K562 (cell line): Measurements from ENCODE around the gene PDE4A. TPM values are rescaled to one million over a fixed set of nuclear protein-coding genes. Genes with fewer than 3 reads are reported as not detected.

Experiments used
- AFF1 ChIP-seq, 2 experiments: fragments of 450-650 bp; IDR thresholded peaks; 2 replicates each; pipeline ENCODE4 v1.6.1; 2018; ENCODE audit warnings: mild to moderate bottlenecking in 2 of 2, low read depth in 1 of 2; ENCODE audit not compliant: partially characterized antibody in 2 of 2
- BDP1 ChIP-seq: IDR thresholded peaks from 3 replicates; pipeline ENCODE4 v1.6.1; 2011; ENCODE audit not compliant: insufficient read length, insufficient read depth
- EP400 ChIP-seq: fragments of 450-650 bp; IDR thresholded peaks from 2 replicates; pipeline ENCODE4 v1.6.1; 2017; ENCODE audit warnings: antibody characterized with exemption, mild to moderate bottlenecking, moderate library complexity
- ETV1 ChIP-seq: fragments of 450-650 bp; conservative IDR thresholded peaks from 2 replicates; pipeline ENCODE4 v1.6.1; 2016; ENCODE audit warnings: missing genetic modification characterization, control low read depth, low read depth, missing compliant biosample characterization
- FIP1L1 ChIP-seq: fragments of 200-400 bp; formaldehyde crosslinking; IDR thresholded peaks from 2 replicates; pipeline ENCODE4 v1.6.1; 2018; ENCODE audit warnings: mild to moderate bottlenecking, low read depth, low read length; ENCODE audit not compliant: poor library complexity, severe bottlenecking
- FOXA1 ChIP-seq: fragments of 450-650 bp; IDR thresholded peaks from 2 replicates; pipeline ENCODE4 v1.6.1; 2016; ENCODE audit warnings: mild to moderate bottlenecking, borderline replicate concordance
- FOXK1 ChIP-seq: sonication (generic); formaldehyde crosslinking; IDR thresholded peaks from 2 replicates; pipeline ENCODE4 v1.8.0; 2022; ENCODE audit warnings: missing genetic modification reagents, mild to moderate bottlenecking, borderline replicate concordance
- GTF3C2 ChIP-seq: IDR thresholded peaks from 3 replicates; pipeline ENCODE4 v1.6.1; 2011; ENCODE audit warnings: borderline replicate concordance, mild to moderate bottlenecking, moderate library complexity; ENCODE audit not compliant: insufficient read length; ENCODE audit errors: extremely low read depth
- HMGN3 ChIP-seq: IDR thresholded peaks from 2 replicates; pipeline ENCODE4 v1.6.1; 2011; ENCODE audit warnings: borderline replicate concordance, low read depth, mild to moderate bottlenecking, mixed read lengths, low read length; ENCODE audit not compliant: insufficient read length; ENCODE audit errors: extremely low read depth
- HNRNPLL ChIP-seq: fragments of 200-400 bp; formaldehyde crosslinking; IDR thresholded peaks from 2 replicates; pipeline ENCODE4 v1.6.1; 2017; ENCODE audit warnings: low read length, low read depth, mild to moderate bottlenecking; ENCODE audit not compliant: poor library complexity, severe bottlenecking
- KDM4B ChIP-seq, 2 experiments: fragments of 450-650 bp in 1 of 2; sonication (generic) in 1 of 2; IDR thresholded peaks; 2 replicates each; pipeline ENCODE4 v1.6.1; 2016 to 2017; ENCODE audit warnings: borderline replicate concordance in 2 of 2, antibody characterized with exemption in 1 of 2, low read depth in 1 of 2, mild to moderate bottlenecking in 1 of 2
- KLF13 ChIP-seq: fragments of 450-650 bp; IDR thresholded peaks from 2 replicates; pipeline ENCODE4 v1.6.1; 2016; ENCODE audit warnings: missing genetic modification characterization, low read depth, mild to moderate bottlenecking, missing compliant biosample characterization, moderate library complexity, borderline replicate concordance
- NFATC3 ChIP-seq: fragments of 450-650 bp; IDR thresholded peaks from 2 replicates; pipeline ENCODE4 v1.6.1; 2017; ENCODE audit warnings: mild to moderate bottlenecking
- PCBP2 ChIP-seq: fragments of 200-400 bp; formaldehyde crosslinking; IDR thresholded peaks from 2 replicates; pipeline ENCODE4 v1.6.1; 2018; ENCODE audit warnings: low read length, low read depth, mild to moderate bottlenecking, moderate library complexity; ENCODE audit not compliant: poor library complexity, severe bottlenecking
- PPARD ChIP-seq: fragments of 250-450 bp; sonication (Bioruptor Pico); IDR thresholded peaks from 2 replicates; pipeline ENCODE4 v1.8.0; 2022; ENCODE audit warnings: inconsistent platforms, mild to moderate bottlenecking, moderate library complexity
- PYGO2 ChIP-seq: fragments of 450-650 bp; IDR thresholded peaks from 2 replicates; pipeline ENCODE4 v1.6.1; 2016; ENCODE audit warnings: mild to moderate bottlenecking, missing genetic modification characterization, moderate library complexity, missing compliant biosample characterization
- TARDBP ChIP-seq: fragments of 450-650 bp; IDR thresholded peaks from 2 replicates; pipeline ENCODE4 v1.6.1; 2016
- TCF3 ChIP-seq: sonication (generic); formaldehyde crosslinking; IDR thresholded peaks from 2 replicates; pipeline ENCODE4 v1.4.0; 2020; ENCODE audit warnings: mild to moderate bottlenecking, missing genetic modification reagents
- TEAD2 ChIP-seq: fragments of 450-650 bp; IDR thresholded peaks from 2 replicates; pipeline ENCODE4 v1.6.1; 2016; ENCODE audit warnings: missing genetic modification characterization, control low read depth, missing compliant biosample characterization
- WHSC1 ChIP-seq: IDR thresholded peaks from one replicate; pipeline ENCODE4 v1.6.1; 2012; ENCODE audit warnings: low read length, control low read depth, inconsistent platforms
- ZNF24 ChIP-seq: fragments of 450-650 bp; IDR thresholded peaks from 2 replicates; pipeline ENCODE4 v1.6.1; 2016
- ZNF282 ChIP-seq: sonication (generic); formaldehyde crosslinking; IDR thresholded peaks from 2 replicates; pipeline ENCODE4 v1.8.1; 2023; ENCODE audit warnings: missing genetic modification reagents
- ZNF384 ChIP-seq: IDR thresholded peaks from 2 replicates; pipeline ENCODE4 v1.6.1; 2012; ENCODE audit warnings: low read depth, low read length, improper control_type of control experiment
- polyA plus RNA-seq, 8 experiments: library from polyadenylated mRNA; depleted of rRNA in 4 of 8; stranded (reverse) in 5 of 8; unstranded in 3 of 8; fragments of >200 nt; fragmentation: Nextera tagmentation in 2 of 8; fragmentation: Illumina TruSeq in 1 of 8; extraction: Ambion mirVana in 2 of 8; extraction: Trizol in 1 of 8; gene quantifications; 2 replicates each; pipeline versions ENCODE4 v1.2.1 to v1.2.3, GENCODE V29; 2011 to 2014; ENCODE audit warnings: inconsistent platforms in 1 of 8, missing spikeins in 1 of 8
- total RNA-seq, 7 experiments: library from RNA; depleted of rRNA in 6 of 7; stranded (reverse); fragments of >200 nt in 6 of 7; fragmentation: Illumina TruSeq in 2 of 7; extraction: Trizol in 2 of 7; gene quantifications; 2 replicates each; pipeline versions ENCODE4 v1.2.1 to v1.2.3, GENCODE V29; 2011 to 2021; ENCODE audit warnings: low replicate concordance in 1 of 7

PDE4A gene
- total and polyA plus RNA-seq, 9 of the 15 experiments (the other 6 are each of a cell fraction or from before 2014, with no cell fraction given): 0.66 to 26.9 (median 4.6) TPM

- TF ChIP-seq NFATC3 (no peak), FOXK1 (CRISPR knock-in tag) (no peak), ZNF384 (peak; percentile 79), EP400 (no peak), FOXA1 (no peak), PYGO2 (tag) (no peak), WHSC1 (no peak), KLF13 (no peak), TEAD2 (no peak), TARDBP (no peak), ETV1 (tag) (0 out of 2 replicates have a peak, but pooled peaks have one; percentile 25), HNRNPLL (no peak), TCF3 (no peak), GTF3C2 (no peak), BDP1 (no peak), PCBP2 (no peak), HMGN3 (no peak), ZNF282 (CRISPR knock-in tag) (no peak), KDM4B (IDR thresholded peaks at IDR 0.05; ENCODE audit: borderline replicate concordance in 2 of 2, low read depth in 1 of 2) (no peak), PPARD (CRISPR knock-in tag) (no peak), FIP1L1 (peak; percentile 6), ZNF24 (no peak), AFF1 (IDR thresholded peaks at IDR 0.05; ENCODE audit: low read depth in 1 of 2, partially characterized antibody in 2 of 2) (no peak)
These were observed 97.6 kb downstream of the PDE4A start (continued) for GRCh38 chr19:10517760-10518443.
